K562 (cell line): ENCODE data around the gene TIAM1. TPM values are rescaled to one million over a fixed set of nuclear protein-coding genes. Genes with fewer than 3 reads are reported as not detected.

ENCODE experiments used
- ATAC-seq: fragments of 200-7000 bp; cut with Tn5 transposase; 3 replicates; pipeline ENCODE4 v1.9.1; 2020; ENCODE audit warnings: moderate library complexity
- BruUV-seq: library from RNA; stranded (reverse); fragments of 400-500 nt; replicated peaks from 2 replicates; lab custom pipeline; 2021; lab: Mats Ljungman, UMichigan
- CTCF ChIA-PET: fragments of 300-600 bp; formaldehyde crosslinking; extraction: SDS; loops from one replicate; lab custom pipeline; 2021; ENCODE audit warnings: low intra/inter-chr PET ratio; lab: Yijun Ruan, JAX
- POLR2A ChIA-PET: fragments of 300-600, 350-650 bp; sonication (Branson Sonifier 250); formaldehyde crosslinking; extraction: SDS; loops from one replicate; lab custom pipeline; 2021; ENCODE audit warnings: antibody characterized with exemption, inconsistent platforms; lab: Yijun Ruan, JAX
- DNase-seq, 4 experiments: peaks; one replicate each; pipeline versions ENCODE4 v3.0.0 to v3.0.0-alpha.2; 2011 to 2018; ENCODE audit warnings: low spot score in 3 of 4, mixed read lengths in 3 of 4; ENCODE audit errors: extremely low read depth in 1 of 4
- FAIRE-seq: peaks from 2 replicates; lab custom pipeline; 2011; peaks lifted over from hg19 to GRCh38; lab: Jason Lieb, UNC
- H2AFZ ChIP-seq: 2 replicates; pipeline ENCODE4 v1.6.0; 2011; ENCODE audit warnings: low read depth, low read length, control low read depth, inconsistent platforms
- H3K27ac ChIP-seq: fragments of 200-600 bp; 3 replicates; pipeline ENCODE4 v1.8.0; 2011; ENCODE audit warnings: low read depth, mild to moderate bottlenecking, control low read depth, inconsistent platforms, low read length, moderate library complexity, mixed read lengths; ENCODE audit errors: extremely low read depth
- H3K27me3 ChIP-seq, 2 experiments: fragments of 300-600 bp in 1 of 2; 2 replicates in 1 of 2; 3 replicates in 1 of 2; pipeline versions ENCODE4 v1.6.0 to v1.8.0; 2011; ENCODE audit warnings: inconsistent platforms in 2 of 2, low read length in 2 of 2, mild to moderate bottlenecking in 1 of 2, mixed read lengths in 1 of 2, moderate library complexity in 1 of 2; ENCODE audit not compliant: control insufficient read depth in 2 of 2, insufficient read depth in 2 of 2
- H3K36me3 ChIP-seq: fragments of 300-600 bp; 3 replicates; pipeline ENCODE4 v1.8.0; 2011; ENCODE audit warnings: mild to moderate bottlenecking, low read length, inconsistent platforms; ENCODE audit not compliant: control insufficient read depth, insufficient read depth
- H3K4me1 ChIP-seq, 2 experiments: fragments of 200-600 bp in 1 of 2; replicated peaks in 1 of 2; 2 replicates in 1 of 2; 3 replicates in 1 of 2; pipeline versions ENCODE4 v1.5.1 to v1.8.0; 2011; ENCODE audit warnings: inconsistent platforms in 2 of 2, low read length in 2 of 2, mild to moderate bottlenecking in 1 of 2, mixed read lengths in 1 of 2, moderate library complexity in 1 of 2; ENCODE audit not compliant: control insufficient read depth in 2 of 2, insufficient read depth in 2 of 2
- H3K4me2 ChIP-seq: 2 replicates; pipeline ENCODE4 v1.6.1; 2011; ENCODE audit warnings: low read length, control low read depth, inconsistent platforms, mixed read lengths; ENCODE audit not compliant: insufficient read depth
- H3K4me3 ChIP-seq: fragments of 200-600 bp; sonication (generic), shearing (Covaris generic); 2 replicates; pipeline ENCODE4 v1.5.1; 2016; ENCODE audit warnings: control low read depth, inconsistent platforms
- H3K79me2 ChIP-seq: fragments of 200-600 bp; 3 replicates; pipeline ENCODE4 v1.8.0; 2011; ENCODE audit warnings: low read length, inconsistent platforms; ENCODE audit not compliant: control insufficient read depth, insufficient read depth
- H3K9ac ChIP-seq, 2 experiments: 2 replicates each; pipeline versions ENCODE4 v1.6.0 to v1.6.1; 2011; ENCODE audit warnings: low read depth in 2 of 2, low read length in 2 of 2, control low read depth in 1 of 2, inconsistent platforms in 1 of 2, mild to moderate bottlenecking in 1 of 2, mixed read lengths in 1 of 2; ENCODE audit not compliant: insufficient read depth in 1 of 2
- H3K9me1 ChIP-seq: one replicate; pipeline ENCODE4 v1.6.0; 2011; ENCODE audit warnings: inconsistent platforms, mild to moderate bottlenecking, low read length, moderate library complexity; ENCODE audit not compliant: control insufficient read depth, insufficient read depth
- H3K9me3 ChIP-seq: replicated peaks from 2 replicates; pipeline ENCODE4 v1.5.1; 2011; ENCODE audit warnings: low read depth, low read length, inconsistent platforms; ENCODE audit not compliant: control insufficient read depth, insufficient read depth
- H4K20me1 ChIP-seq: replicated peaks from 2 replicates; pipeline ENCODE4 v1.6.1; 2011; ENCODE audit warnings: low read length, inconsistent platforms, mixed read lengths; ENCODE audit not compliant: control insufficient read depth, insufficient read depth
- CBX2 ChIP-seq: fragments of 200-600 bp; sonication (generic); IDR thresholded peaks from one replicate; pipeline ENCODE4 v1.6.1; 2012; ENCODE audit warnings: mild to moderate bottlenecking, low read length, inconsistent platforms; ENCODE audit not compliant: insufficient read depth, poor library complexity, severe bottlenecking
- FOSL1 ChIP-seq: fragments of 200-800 bp; sonication (Bioruptor generic); conservative IDR thresholded peaks from 2 replicates; pipeline ENCODE4 v1.6.1; 2016; ENCODE audit warnings: missing genetic modification characterization, missing compliant biosample characterization
- MYC ChIP-seq, 2 experiments: fragments of 250-450 bp in 1 of 2; sonication (Bioruptor Pico) in 1 of 2; IDR thresholded peaks; 2 replicates each; pipeline versions ENCODE4 v1.5.1 to v1.6.1; 2012 to 2021; ENCODE audit warnings: low read depth in 2 of 2, borderline replicate concordance in 1 of 2, improper control_type of control experiment in 1 of 2, low read length in 1 of 2, mild to moderate bottlenecking in 1 of 2, moderate library complexity in 1 of 2
- NFIC ChIP-seq: fragments of 450-650 bp; IDR thresholded peaks from 2 replicates; pipeline ENCODE4 v1.6.1; 2017; ENCODE audit warnings: mild to moderate bottlenecking, inconsistent platforms
- NR1H2 ChIP-seq: sonication (generic); formaldehyde crosslinking; IDR thresholded peaks from 2 replicates; pipeline ENCODE4 v1.4.0; 2020; ENCODE audit warnings: mild to moderate bottlenecking, missing genetic modification reagents
- NR2F6 ChIP-seq: fragments of 450-650 bp; formaldehyde crosslinking; IDR thresholded peaks from 2 replicates; pipeline ENCODE4 v1.4.0; 2020; ENCODE audit warnings: mild to moderate bottlenecking
- PHB2 ChIP-seq: fragments of 450-650 bp; IDR thresholded peaks from 2 replicates; pipeline ENCODE4 v1.6.1; 2017; ENCODE audit warnings: low read depth
- RBM22 ChIP-seq: fragments of 200-400 bp; formaldehyde crosslinking; IDR thresholded peaks from 2 replicates; pipeline ENCODE4 v1.6.1; 2018; ENCODE audit warnings: low read length, low read depth; ENCODE audit not compliant: poor library complexity, severe bottlenecking
- SLC30A9 ChIP-seq: fragments of 250-450 bp; sonication (Bioruptor Pico); IDR thresholded peaks from 2 replicates; pipeline ENCODE4 v1.8.0; 2022; ENCODE audit warnings: mild to moderate bottlenecking, moderate library complexity
- TFAP4 ChIP-seq: sonication (generic); formaldehyde crosslinking; IDR thresholded peaks from 2 replicates; pipeline ENCODE4 v1.8.0; 2022; ENCODE audit warnings: missing genetic modification reagents, mild to moderate bottlenecking, moderate library complexity, borderline replicate concordance
- ZNF12 ChIP-seq: sonication (generic); formaldehyde crosslinking; IDR thresholded peaks from 2 replicates; pipeline ENCODE4 v1.4.0; 2020; ENCODE audit warnings: mild to moderate bottlenecking, missing genetic modification reagents
- ZNF121 ChIP-seq: sonication (generic); formaldehyde crosslinking; conservative IDR thresholded peaks from 2 replicates; pipeline ENCODE4 v1.8.0; 2022; ENCODE audit warnings: missing genetic modification reagents
- WGBS: fragments of 100-300 bp; shearing (Covaris generic); methylation state at CpG from one replicate; pipeline ENCODE4 v1.1.6; 2016; ENCODE audit warnings: low coverage, mixed read lengths; ENCODE audit not compliant: insufficient coverage; ENCODE audit errors: missing lambda C conversion rate; 5-methylcytosine and 5-hydroxymethylcytosine counted together
- in situ Hi-C: fragments of 300-500 bp; cut with MboI; formaldehyde crosslinking; loops from 4 replicates; pipeline ENCODE4 v1.15.0; 2018; ENCODE audit warnings: inconsistent platforms, mixed read lengths
- intact Hi-C: fragments of 100-400 bp; cut with micrococcal nuclease; formaldehyde crosslinking; loops from 2 replicates; pipeline ENCODE4 v1.14.2; 2022
- polyA plus RNA-seq, 8 experiments: library from polyadenylated mRNA; depleted of rRNA in 4 of 8; stranded (reverse) in 5 of 8; unstranded in 3 of 8; fragments of >200 nt; fragmentation: Nextera tagmentation in 2 of 8; fragmentation: Illumina TruSeq in 1 of 8; extraction: Ambion mirVana in 2 of 8; extraction: Trizol in 1 of 8; gene quantifications; 2 replicates each; pipeline versions ENCODE4 v1.2.1 to v1.2.3, GENCODE V29; 2011 to 2014; ENCODE audit warnings: inconsistent platforms in 1 of 8, missing spikeins in 1 of 8
- total RNA-seq, 7 experiments: library from RNA; depleted of rRNA in 6 of 7; stranded (reverse); fragments of >200 nt in 6 of 7; fragmentation: Illumina TruSeq in 2 of 7; extraction: Trizol in 2 of 7; gene quantifications; 2 replicates each; pipeline versions ENCODE4 v1.2.1 to v1.2.3, GENCODE V29; 2011 to 2021; ENCODE audit warnings: low replicate concordance in 1 of 7

Gene TIAM1
- total and polyA plus RNA-seq, 9 of the 15 experiments (the other 6 are each of a cell fraction or from before 2014, with no cell fraction given): 0.11 TPM; not detected in 8

- H2AFZ ChIP-seq: no peak overlapping the region
- H3K9ac ChIP-seq: no peak overlapping the region
- H3K27ac ChIP-seq: no peak overlapping the region
- no TSS peak for BruUV-seq
- H3K36me3 ChIP-seq: no peaks in the 10 kb centered on the region
- H3K4me3 ChIP-seq: no peak overlapping the region
- no peak for FAIRE-seq
- in situ Hi-C loops: no loop called here
- no peak overlapping the region for H3K4me2 ChIP-seq
- DNase-seq: no peak
- H3K4me1 ChIP-seq: no peaks in the 10 kb centered on the region
- no peaks in the 10 kb centered on the region for H3K9me1 ChIP-seq
- ATAC-seq: no peak
- TF ChIP-seq TFAP4 (no peak), MYC (IDR thresholded peaks at IDR 0.05; ENCODE audit: low read depth, low read length) (no peak), MYC (CRISPR knock-in tag; IDR thresholded peaks at IDR 0.05; ENCODE audit: borderline replicate concordance, low read depth) (no peak)
- TF ChIP-seq, all 486 proteins: peak for 0
- 0% methylated on average over 2 of the region's 2 CpGs for WGBS
- intact Hi-C loops: no loop called here
- no peaks in the 10 kb centered on the region for H3K79me2 ChIP-seq
- ChIA-PET CTCF (no interaction called here), POLR2A (no interaction called here)
- no peaks in the 10 kb centered on the region for H3K9me3 ChIP-seq
- H3K27me3 ChIP-seq: peaks cover 0 to 6% of the 10 kb centered on the region in 2 experiments; a peak in 1 of 5 replicates
- no peaks in the 10 kb centered on the region for H4K20me1 ChIP-seq
These were observed 130.3 kb downstream of the TIAM1 start for GRCh38 chr21:31213787-31214186.

- no peak overlapping the region for H3K9ac ChIP-seq
- DNase-seq (no peak), FAIRE-seq (no peak), ATAC-seq (no peak)
- no peaks in the 10 kb centered on the region for H3K9me3 ChIP-seq
- no peak overlapping the region for H3K27ac ChIP-seq
- CTCF ChIA-PET: no interaction called here
- H3K79me2 ChIP-seq: no peaks in the 10 kb centered on the region
- no TSS peak for BruUV-seq
- POLR2A ChIA-PET: interaction anchor here (0.6 kb wide), 1 partner anchor 105 kb away, joined by 3 read pairs; no protein-coding TSS in a partner anchor
- H4K20me1 ChIP-seq: no peaks in the 10 kb centered on the region; the same call in 1 of the 2 replicates
- H3K4me3 ChIP-seq: no peak overlapping the region
- H2AFZ ChIP-seq: no peak overlapping the region
- H3K27me3 ChIP-seq: peaks cover 0 to 6% of the 10 kb centered on the region in 2 experiments; a peak in 1 of 5 replicates
- H3K9me1 ChIP-seq: no peaks in the 10 kb centered on the region
- WGBS: 0% methylated on average over 2 of the region's 2 CpGs
- intact Hi-C loops: no loop called here
- no peaks in the 10 kb centered on the region for H3K36me3 ChIP-seq
- H3K4me2 ChIP-seq: no peak overlapping the region
- H3K4me1 ChIP-seq: no peaks in the 10 kb centered on the region
- in situ Hi-C loops: no loop called here
- no peak for TF ChIP-seq NR1H2
- no peak for TF ChIP-seq RBM22
- no peak for TF ChIP-seq FOSL1 (tag)
- TF ChIP-seq CBX2: no peak
- no peak for TF ChIP-seq PHB2
- TF ChIP-seq NR2F6 (CRISPR knock-in tag): no peak
- no peak for TF ChIP-seq SLC30A9
- TF ChIP-seq ZNF12 (CRISPR knock-in tag): no peak
- no peak for TF ChIP-seq NFIC
- TF ChIP-seq ZNF121 (CRISPR knock-in tag): no peak
These were observed 132.2 kb downstream of the TIAM1 start for GRCh38 chr21:31211836-31212235.
